K562 (cell line): ENCODE data around the gene LZTS2. TPM values are rescaled to one million over a fixed set of nuclear protein-coding genes. Genes with fewer than 3 reads are reported as not detected.

Experiments used
- FOXJ2 ChIP-seq: fragments of 200-800 bp; sonication (Bioruptor generic); IDR thresholded peaks from 2 replicates; pipeline ENCODE4 v1.6.1; 2016; ENCODE audit warnings: missing genetic modification characterization, missing compliant biosample characterization
- HMG20A ChIP-seq: fragments of 450-650 bp; formaldehyde crosslinking; conservative IDR thresholded peaks from 2 replicates; pipeline ENCODE4 v1.4.0; 2020; ENCODE audit warnings: mild to moderate bottlenecking, mixed read lengths
- KDM5B ChIP-seq: fragments of 200-600 bp; sonication (generic); IDR thresholded peaks from 2 replicates; pipeline ENCODE4 v1.6.1; 2012; ENCODE audit warnings: low read depth, mild to moderate bottlenecking, moderate library complexity, low read length, control low read depth, inconsistent platforms; ENCODE audit not compliant: insufficient replicate concordance
- LARP7 ChIP-seq: fragments of 450-650 bp; IDR thresholded peaks from 2 replicates; pipeline ENCODE4 v1.6.1; 2016
- NCOR1 ChIP-seq: fragments of 450-650 bp; IDR thresholded peaks from 2 replicates; pipeline ENCODE4 v1.6.1; 2016; ENCODE audit warnings: mild to moderate bottlenecking, moderate library complexity
- NONO ChIP-seq, 2 experiments: fragments of 200-400 bp in 1 of 2; fragments of 450-650 bp in 1 of 2; formaldehyde crosslinking in 1 of 2; IDR thresholded peaks; 2 replicates each; pipeline ENCODE4 v1.6.1; 2017; ENCODE audit warnings: low read depth in 2 of 2, mild to moderate bottlenecking in 2 of 2, moderate library complexity in 2 of 2, low read length in 1 of 2
- PCBP1 ChIP-seq: fragments of 200-400 bp; formaldehyde crosslinking; IDR thresholded peaks from 2 replicates; pipeline ENCODE4 v1.6.1; 2018; ENCODE audit warnings: mild to moderate bottlenecking, low read depth, low read length; ENCODE audit not compliant: poor library complexity, severe bottlenecking
- PTTG1 ChIP-seq: fragments of 450-650 bp; IDR thresholded peaks from 2 replicates; pipeline ENCODE4 v1.6.1; 2016; ENCODE audit warnings: low read depth, mild to moderate bottlenecking, missing genetic modification characterization, missing compliant biosample characterization
- RERE ChIP-seq: sonication (generic); formaldehyde crosslinking; IDR thresholded peaks from 2 replicates; pipeline ENCODE4 v1.8.0; 2023; ENCODE audit warnings: missing genetic modification reagents, mild to moderate bottlenecking, borderline replicate concordance
- SFPQ ChIP-seq: fragments of 200-400 bp; formaldehyde crosslinking; IDR thresholded peaks from 2 replicates; pipeline ENCODE4 v1.6.1; 2017; ENCODE audit warnings: mild to moderate bottlenecking, low read depth, low read length, moderate library complexity
- ZFX ChIP-seq: sonication (generic); formaldehyde crosslinking; IDR thresholded peaks from 2 replicates; pipeline ENCODE4 v1.8.0; 2022; ENCODE audit warnings: mild to moderate bottlenecking, missing genetic modification reagents, moderate library complexity
- ZNF184 ChIP-seq: sonication (generic); formaldehyde crosslinking; IDR thresholded peaks from 2 replicates; pipeline ENCODE4 v1.5.0; 2020; ENCODE audit warnings: missing genetic modification reagents
- ZNF431 ChIP-seq: sonication (generic); formaldehyde crosslinking; IDR thresholded peaks from 2 replicates; pipeline ENCODE4 v1.8.0; 2022; ENCODE audit warnings: mild to moderate bottlenecking, missing genetic modification reagents
- ZNF778 ChIP-seq: fragments of 450-650 bp; formaldehyde crosslinking; IDR thresholded peaks from 2 replicates; pipeline ENCODE4 v1.4.0; 2020; ENCODE audit warnings: mild to moderate bottlenecking, moderate library complexity
- polyA plus RNA-seq, 8 experiments: library from polyadenylated mRNA; depleted of rRNA in 4 of 8; stranded (reverse) in 5 of 8; unstranded in 3 of 8; fragments of >200 nt; fragmentation: Nextera tagmentation in 2 of 8; fragmentation: Illumina TruSeq in 1 of 8; extraction: Ambion mirVana in 2 of 8; extraction: Trizol in 1 of 8; gene quantifications; 2 replicates each; pipeline versions ENCODE4 v1.2.1 to v1.2.3, GENCODE V29; 2011 to 2014; ENCODE audit warnings: inconsistent platforms in 1 of 8, missing spikeins in 1 of 8
- total RNA-seq, 7 experiments: library from RNA; depleted of rRNA in 6 of 7; stranded (reverse); fragments of >200 nt in 6 of 7; fragmentation: Illumina TruSeq in 2 of 7; extraction: Trizol in 2 of 7; gene quantifications; 2 replicates each; pipeline versions ENCODE4 v1.2.1 to v1.2.3, GENCODE V29; 2011 to 2021; ENCODE audit warnings: low replicate concordance in 1 of 7
- TF ChIP-seq, protein P1 (sequence below), 2 experiments: fragments of 450-650 bp in 1 of 2; sonication (generic) in 1 of 2; formaldehyde crosslinking; conservative IDR thresholded peaks; 2 replicates each; pipeline versions ENCODE4 v1.4.0 to v1.8.1; 2020 to 2022; ENCODE audit warnings: mild to moderate bottlenecking in 1 of 2, missing genetic modification reagents in 1 of 2
- TF ChIP-seq, protein P2 (sequence below): sonication (generic); IDR thresholded peaks from 2 replicates; pipeline ENCODE4 v1.6.1; 2016

The LZTS2 gene
- total and polyA plus RNA-seq, 9 of the 15 experiments (the other 6 are each of a cell fraction or from before 2014, with no cell fraction given), result 0.23 to 42.5 (median 14.7) TPM

GRCh38 chr10:101011517-101012423 is 12.2 kb downstream of the LZTS2 start (continued):
- no peak for TF ChIP-seq ZNF431 (CRISPR knock-in tag)
- no peak for TF ChIP-seq NCOR1
- no peak for TF ChIP-seq KDM5B
- 0 out of 2 replicates have a peak, but pooled peaks have one; percentile 30 for TF ChIP-seq ZFX (CRISPR knock-in tag)
- TF ChIP-seq ZNF778 (CRISPR knock-in tag), result no peak
- no peak for TF ChIP-seq HMG20A (CRISPR knock-in tag)
- no peak for TF ChIP-seq RERE
- TF ChIP-seq, protein P1, sequence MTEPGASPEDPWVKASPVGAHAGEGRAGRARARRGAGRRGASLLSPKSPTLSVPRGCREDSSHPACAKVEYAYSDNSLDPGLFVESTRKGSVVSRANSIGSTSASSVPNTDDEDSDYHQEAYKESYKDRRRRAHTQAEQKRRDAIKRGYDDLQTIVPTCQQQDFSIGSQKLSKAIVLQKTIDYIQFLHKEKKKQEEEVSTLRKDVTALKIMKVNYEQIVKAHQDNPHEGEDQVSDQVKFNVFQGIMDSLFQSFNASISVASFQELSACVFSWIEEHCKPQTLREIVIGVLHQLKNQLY (CRISPR knock-in tag; conservative IDR thresholded peaks at IDR 0.05), result no peak
- TF ChIP-seq NONO (IDR thresholded peaks at IDR 0.05; ENCODE audit: low read depth in 2 of 2, low read length in 1 of 2), result no peak
- no peak for TF ChIP-seq LARP7
- TF ChIP-seq, protein P2, sequence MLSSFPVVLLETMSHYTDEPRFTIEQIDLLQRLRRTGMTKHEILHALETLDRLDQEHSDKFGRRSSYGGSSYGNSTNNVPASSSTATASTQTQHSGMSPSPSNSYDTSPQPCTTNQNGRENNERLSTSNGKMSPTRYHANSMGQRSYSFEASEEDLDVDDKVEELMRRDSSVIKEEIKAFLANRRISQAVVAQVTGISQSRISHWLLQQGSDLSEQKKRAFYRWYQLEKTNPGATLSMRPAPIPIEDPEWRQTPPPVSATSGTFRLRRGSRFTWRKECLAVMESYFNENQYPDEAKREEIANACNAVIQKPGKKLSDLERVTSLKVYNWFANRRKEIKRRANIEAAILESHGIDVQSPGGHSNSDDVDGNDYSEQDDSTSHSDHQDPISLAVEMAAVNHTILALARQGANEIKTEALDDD, result peak; percentile 39; the same call in 1 of the 2 replicates
- no peak for TF ChIP-seq ZNF184 (CRISPR knock-in tag)
- TF ChIP-seq FOXJ2 (tag), result no peak
- no peak for TF ChIP-seq PCBP1
- no peak for TF ChIP-seq PTTG1 (tag)
- TF ChIP-seq SFPQ, result no peak
